H1 (cell line): Measurements from ENCODE around the gene GNG14. TPM values are rescaled to one million over a fixed set of nuclear protein-coding genes. Genes with fewer than 3 reads are reported as not detected.

Experiments
- CEBPB ChIP-seq: IDR thresholded peaks from 2 replicates; pipeline ENCODE4 v1.6.1; 2012; ENCODE audit warnings: low read depth, low read length
- NANOG ChIP-seq: IDR thresholded peaks from 2 replicates; pipeline ENCODE4 v1.6.1; 2011; ENCODE audit warnings: low read length, low read depth, mild to moderate bottlenecking, inconsistent platforms; ENCODE audit not compliant: insufficient read depth, poor library complexity, severe bottlenecking
- TEAD4 ChIP-seq: IDR thresholded peaks from 2 replicates; pipeline ENCODE4 v1.6.1; 2012; ENCODE audit warnings: low read depth, low read length, inconsistent platforms, mixed read lengths
- polyA plus RNA-seq, 7 experiments: library from polyadenylated mRNA; depleted of rRNA in 3 of 7; stranded (reverse) in 5 of 7; unstranded in 2 of 7; fragments of >200 nt in 5 of 7; fragments of 200-250 nt in 2 of 7; gene quantifications; 1 replicate in 5 of 7; 2 replicates in 1 of 7; 4 replicates in 1 of 7; pipeline versions ENCODE4 v1.2.1 to v1.2.3, GENCODE V29; 2011 to 2013; ENCODE audit warnings: missing spikeins in 2 of 7, mixed read lengths in 2 of 7
- total RNA-seq: library from RNA; stranded (reverse); fragmentation: NEBNext Ultra II Directional; extraction: Animal tissue kit (Norgen Biotek cat#: 25700); gene quantifications from 2 replicates; pipeline ENCODE4 v1.2.1, GENCODE V29; 2021

The GNG14 gene
- total and polyA plus RNA-seq, 2 of the 8 experiments (the other 6 are each of a cell fraction or from before 2014, with no cell fraction given), result not detected

DNA sequence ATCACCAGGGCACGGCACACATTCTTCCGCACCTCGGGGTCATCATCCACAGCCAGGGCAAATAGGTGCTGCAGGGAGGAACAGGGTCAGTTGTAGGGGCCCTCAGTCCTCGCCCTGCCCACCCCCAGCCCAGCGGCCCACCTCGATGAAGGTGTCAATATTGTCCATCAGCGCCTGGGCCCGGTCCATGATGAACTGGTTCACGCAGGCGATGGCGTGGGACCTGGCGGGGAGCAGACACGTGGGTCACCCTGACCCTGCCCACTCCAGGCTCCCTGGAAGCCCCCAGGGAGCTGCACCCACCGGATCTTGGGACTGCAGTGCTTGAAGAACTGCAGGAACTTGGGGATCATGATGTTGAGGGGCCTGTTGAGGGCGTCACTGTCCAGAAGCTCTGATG lies 27.3 kb downstream of the GNG14 start (continued):
- TF ChIP-seq NANOG (no peak), TEAD4 (no peak), CEBPB (no peak)
